GM21447 (cell line): ENCODE measurements around the gene MUC20.
"Not testable (repeated sequence)": the region's sequence is repeated elsewhere in the genome, so short reads cannot be mapped to it uniquely, and the experiment has no call there.

ENCODE experiments used
- ATAC-seq: cut with Tn5 transposase; IDR thresholded peaks from one replicate; pipeline ENCODE4 v1.9.1; 2021; ENCODE audit not compliant: unreplicated experiment

MUC20 gene

GRCh38 chr3:195709676-195710085, 11.1 kb upstream of the MUC20 start:
- ATAC-seq, result no peak

GRCh38 chr3:195710126-195710905, 10.5 kb upstream of the MUC20 start:
- not testable (repeated sequence) for ATAC-seq

- not testable (repeated sequence) for ATAC-seq
Observed at GRCh38 chr3:195711091-195711812, 9.5 kb upstream of the MUC20 start.

GRCh38 chr3:195711813-195712534, 8.8 kb upstream of the MUC20 start:
- no peak for ATAC-seq

- ATAC-seq, result not testable (repeated sequence)
Observed at GRCh38 chr3:195712535-195712910, 8.3 kb upstream of the MUC20 start.

- ATAC-seq, result not testable (repeated sequence)
Observed at GRCh38 chr3:195713150-195713549, 7.6 kb upstream of the MUC20 start.

- no peak for ATAC-seq
Observed at GRCh38 chr3:195714380-195715011, 6.3 kb upstream of the MUC20 start.

- ATAC-seq, result no peak
Observed at GRCh38 chr3:195715134-195715533, 5.6 kb upstream of the MUC20 start.

GRCh38 chr3:195715583-195716266, 5.1 kb upstream of the MUC20 start:
- ATAC-seq, result no peak

- ATAC-seq, result no peak
Observed at GRCh38 chr3:195717416-195717815, 3.4 kb upstream of the MUC20 start.

- ATAC-seq, result no peak
Observed at GRCh38 chr3:195717852-195718476, 2.8 kb upstream of the MUC20 start.

- ATAC-seq, result no peak
Observed at GRCh38 chr3:195718477-195718984, 2.2 kb upstream of the MUC20 start.

GRCh38 chr3:195719514-195720254, 1.1 kb upstream of the MUC20 start:
- ATAC-seq, result not testable (repeated sequence)

GRCh38 chr3:195722139-195722995, 1.6 kb downstream of the MUC20 start:
- not testable (repeated sequence) for ATAC-seq

- ATAC-seq, result not testable (repeated sequence)
Observed at GRCh38 chr3:195722996-195723345, 2.2 kb downstream of the MUC20 start.

- not testable (repeated sequence) for ATAC-seq
Observed at GRCh38 chr3:195724363-195724762, 3.6 kb downstream of the MUC20 start.

- ATAC-seq, result not testable (repeated sequence)
Observed at GRCh38 chr3:195725916-195726740, 5.3 kb downstream of the MUC20 start.
